Testis (tissue), 3 donors: Measurements from ENCODE around the gene CA7. TPM values are rescaled to one million over a fixed set of nuclear protein-coding genes. Genes with fewer than 3 reads are reported as not detected.

Experiments used
- DNase-seq: peaks from one replicate; pipeline ENCODE4 v3.0.0-alpha.2; 2019
- H3K27ac ChIP-seq, 2 donors: fragments of 200-600 bp; sonication (generic); one replicate each; pipeline ENCODE4 v1.5.1; 2019
- H3K27me3 ChIP-seq: fragments of 200-600 bp; sonication (generic); one replicate; pipeline ENCODE4 v1.5.1; 2019
- H3K36me3 ChIP-seq: fragments of 200-600 bp; sonication (generic); one replicate; pipeline ENCODE4 v1.5.1; 2017; ENCODE audit warnings: low read depth; ENCODE audit errors: missing control alignments
- H3K4me1 ChIP-seq: fragments of 200-600 bp; sonication (generic); one replicate; pipeline ENCODE4 v1.5.1; 2019
- H3K4me3 ChIP-seq, 2 donors: fragments of 200-600 bp; sonication (generic); one replicate each; pipeline ENCODE4 v1.5.1; 2017 to 2019
- H3K9me3 ChIP-seq: fragments of 200-600 bp; sonication (generic); one replicate; pipeline ENCODE4 v1.5.1; 2017
- POLR2A ChIP-seq: fragments of 450-650 bp; IDR thresholded peaks from one replicate; pipeline ENCODE4 v1.6.1; 2017; ENCODE audit warnings: antibody characterized with exemption, mild to moderate bottlenecking, moderate library complexity
- WGBS, 2 donors: methylation state at CpG; one replicate each; pipeline ENCODE4 v1.1.5; 2018; 5-methylcytosine and 5-hydroxymethylcytosine counted together
- intact Hi-C: fragments of 100-400 bp; cut with DNase I; formaldehyde crosslinking; loops from one replicate; pipeline ENCODE4 v1.15.1; 2023; ENCODE audit warnings: low total_unique reads
- polyA plus RNA-seq: library from polyadenylated mRNA; stranded (reverse); fragments of 350-450 nt; fragmentation: Illumina TruSeq; extraction: RNeasy Lipid Tissue Mini Kit (QIAGEN cat#74804); gene quantifications from one replicate; pipeline ENCODE4 v1.2.3, GENCODE V29; 2014; ENCODE audit warnings: low read depth, low replicate concordance; ENCODE audit not compliant: insufficient read depth
- total RNA-seq, 2 donors: library from RNA; depleted of rRNA; stranded (reverse); fragments of >200 nt; gene quantifications; one replicate each; pipeline ENCODE4 v1.2.3, GENCODE V29; 2016
- TF ChIP-seq, protein P1 (sequence below), 3 experiments: fragments of 450-650 bp in 2 of 3; fragments of 200-600 bp in 1 of 3; sonication (generic) in 1 of 3; IDR thresholded peaks; one replicate each; pipeline ENCODE4 v1.5.1; 2016 to 2019; ENCODE audit warnings: antibody characterized with exemption in 3 of 3, mild to moderate bottlenecking in 2 of 3, moderate library complexity in 1 of 3

CA7 gene
- total and polyA plus RNA-seq, 3 donors from 2014 or later = 1.2 to 1.9 (median 1.4) TPM

DNA sequence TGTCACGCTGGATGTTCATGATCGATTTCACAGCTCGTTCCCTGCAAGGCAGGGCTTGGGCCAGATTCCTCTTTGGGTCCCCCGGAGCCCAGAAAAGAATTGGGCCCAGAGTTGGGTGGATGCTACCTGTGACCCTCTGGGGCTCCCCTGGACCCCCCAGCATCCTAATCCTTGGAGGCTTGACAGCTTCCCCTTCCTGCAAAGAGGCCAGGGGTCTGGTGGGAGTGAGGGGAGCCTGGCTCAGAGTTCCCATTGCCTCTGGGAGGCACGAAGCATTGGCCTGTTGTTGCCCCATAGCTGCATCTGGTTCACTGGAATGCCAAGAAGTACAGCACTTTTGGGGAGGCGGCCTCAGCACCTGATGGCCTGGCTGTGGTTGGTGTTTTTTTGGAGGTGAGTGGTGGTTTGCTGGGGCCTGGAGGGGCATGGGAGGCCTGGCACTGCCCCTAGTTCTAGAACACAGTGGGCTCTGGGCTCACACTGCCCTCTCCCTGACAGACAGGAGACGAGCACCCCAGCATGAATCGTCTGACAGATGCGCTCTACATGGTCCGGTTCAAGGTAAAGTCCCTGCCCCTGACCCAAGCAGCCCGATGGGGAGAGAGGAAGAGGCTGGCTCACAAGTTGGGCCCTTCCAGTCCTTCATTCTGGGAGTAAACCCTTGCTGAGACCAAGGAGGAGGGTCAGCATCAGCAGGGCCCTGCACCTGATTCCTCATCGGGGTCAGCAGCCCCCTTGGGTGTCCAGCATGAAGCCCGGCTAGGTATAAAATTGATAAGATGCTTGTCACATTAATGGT lies 7.2 kb downstream of the CA7 start:
- TF ChIP-seq, protein P1, sequence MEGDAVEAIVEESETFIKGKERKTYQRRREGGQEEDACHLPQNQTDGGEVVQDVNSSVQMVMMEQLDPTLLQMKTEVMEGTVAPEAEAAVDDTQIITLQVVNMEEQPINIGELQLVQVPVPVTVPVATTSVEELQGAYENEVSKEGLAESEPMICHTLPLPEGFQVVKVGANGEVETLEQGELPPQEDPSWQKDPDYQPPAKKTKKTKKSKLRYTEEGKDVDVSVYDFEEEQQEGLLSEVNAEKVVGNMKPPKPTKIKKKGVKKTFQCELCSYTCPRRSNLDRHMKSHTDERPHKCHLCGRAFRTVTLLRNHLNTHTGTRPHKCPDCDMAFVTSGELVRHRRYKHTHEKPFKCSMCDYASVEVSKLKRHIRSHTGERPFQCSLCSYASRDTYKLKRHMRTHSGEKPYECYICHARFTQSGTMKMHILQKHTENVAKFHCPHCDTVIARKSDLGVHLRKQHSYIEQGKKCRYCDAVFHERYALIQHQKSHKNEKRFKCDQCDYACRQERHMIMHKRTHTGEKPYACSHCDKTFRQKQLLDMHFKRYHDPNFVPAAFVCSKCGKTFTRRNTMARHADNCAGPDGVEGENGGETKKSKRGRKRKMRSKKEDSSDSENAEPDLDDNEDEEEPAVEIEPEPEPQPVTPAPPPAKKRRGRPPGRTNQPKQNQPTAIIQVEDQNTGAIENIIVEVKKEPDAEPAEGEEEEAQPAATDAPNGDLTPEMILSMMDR (IDR thresholded peaks at IDR 0.05) = no peak
- no peak for TF ChIP-seq POLR2A
- Histone ChIP-seq H3K4me1 (no peaks in the 10 kb centered on the region), H3K4me3 (no peak overlapping the region), H3K27me3 (no peaks in the 10 kb centered on the region), H3K36me3 (no peaks in the 10 kb centered on the region), H3K9me3 (no peaks in the 10 kb centered on the region), H3K27ac (no peak overlapping the region)
- DNase-seq = no peak
- intact Hi-C loops = no loop called here
- WGBS, 2 donors = 88 to 90% methylated on average over 5 to 13 of the region's 13 CpGs

DNA sequence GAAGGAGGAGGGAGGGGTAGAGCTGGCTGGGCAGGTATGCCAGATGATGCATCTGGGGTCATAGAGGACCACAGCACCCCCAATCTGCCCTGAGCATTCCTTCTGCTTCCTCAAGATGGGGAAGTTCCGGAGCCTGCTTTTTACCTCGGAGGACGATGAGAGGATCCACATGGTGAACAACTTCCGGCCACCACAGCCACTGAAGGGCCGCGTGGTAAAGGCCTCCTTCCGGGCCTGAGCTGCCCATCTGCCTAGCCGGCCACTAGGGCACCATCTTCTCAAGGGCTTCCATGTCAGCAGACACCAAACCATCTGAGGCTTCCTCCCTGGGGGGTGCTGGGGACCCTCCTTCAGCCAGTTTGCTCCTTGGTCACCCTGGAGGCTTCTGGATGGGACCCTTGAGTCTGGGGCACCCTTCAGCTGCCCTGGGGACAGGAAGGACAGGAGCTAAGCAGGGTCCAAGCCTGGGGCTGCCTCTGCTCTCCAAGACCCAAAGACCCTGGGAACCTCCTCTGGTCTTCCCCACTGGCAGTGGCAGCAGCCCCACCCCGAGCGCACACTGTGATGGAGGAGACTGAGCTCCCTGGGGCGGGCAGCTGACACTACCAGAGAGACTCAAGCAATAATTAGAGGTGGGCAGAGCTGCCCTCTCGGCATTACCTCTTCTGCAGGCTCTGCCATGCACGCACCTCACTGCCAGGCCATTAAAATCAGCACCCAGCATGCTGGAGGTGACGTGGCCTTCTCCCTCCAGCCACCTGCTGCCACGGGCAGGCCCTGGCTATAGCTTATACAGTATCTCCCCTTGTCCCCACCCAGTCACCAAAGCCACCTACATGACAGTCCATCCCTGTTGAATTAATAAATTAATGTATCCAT lies 9.3 kb downstream of the CA7 start:
- DNase-seq = no peak
- Histone ChIP-seq H3K27me3 (no peaks in the 10 kb centered on the region), H3K9me3 (no peaks in the 10 kb centered on the region), H3K4me1 (no peaks in the 10 kb centered on the region), H3K36me3 (no peaks in the 10 kb centered on the region), H3K4me3 (no peak overlapping the region), H3K27ac (no peak overlapping the region)
- 94 to 95% methylated on average over 10 to 15 of the region's 15 CpGs for WGBS, 2 donors
- TF ChIP-seq, protein P1 (IDR thresholded peaks at IDR 0.05) = no peak
- intact Hi-C loops = no loop called here

DNA sequence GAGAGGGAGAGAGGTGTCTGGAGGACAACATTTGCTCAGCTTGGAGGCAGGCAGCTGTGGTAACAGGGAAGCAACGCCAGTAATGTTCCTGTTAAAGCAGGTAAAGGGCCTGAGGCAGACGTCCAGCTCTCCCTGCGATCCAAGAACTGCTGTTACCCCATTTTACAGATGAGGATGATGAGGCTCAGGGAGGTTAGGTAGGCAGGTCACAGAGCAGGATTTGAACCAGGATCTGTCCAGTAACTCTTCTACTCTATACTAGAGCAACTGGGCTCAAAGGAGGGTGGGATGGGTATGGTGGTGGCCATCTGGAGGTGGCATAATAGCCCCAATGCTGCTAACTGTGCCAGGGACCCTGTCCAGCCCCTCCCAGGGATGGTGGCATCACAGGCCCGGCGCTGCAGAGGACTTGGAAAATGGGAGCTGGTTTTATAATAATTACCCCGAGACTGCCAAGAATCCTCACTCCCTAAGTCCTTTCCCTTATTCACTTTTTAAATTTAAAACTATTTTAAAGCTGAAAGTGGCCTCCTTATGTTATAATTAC lies 12.0 kb downstream of the CA7 start:
- DNase-seq = no peak
- WGBS, 2 donors = 94 to 95% methylated on average over 6 of the region's 6 CpGs
- intact Hi-C loops = no loop called here
- H3K27ac ChIP-seq = no peak overlapping the region
- H3K27me3 ChIP-seq = no peaks in the 10 kb centered on the region
- TF ChIP-seq, protein P1 (IDR thresholded peaks at IDR 0.05) = no peak
- TF ChIP-seq POLR2A = no peak
- peaks cover 6% of the 10 kb centered on the region for H3K4me1 ChIP-seq
- no peak overlapping the region for H3K4me3 ChIP-seq
- H3K36me3 ChIP-seq = no peaks in the 10 kb centered on the region
- H3K9me3 ChIP-seq = no peaks in the 10 kb centered on the region

DNA sequence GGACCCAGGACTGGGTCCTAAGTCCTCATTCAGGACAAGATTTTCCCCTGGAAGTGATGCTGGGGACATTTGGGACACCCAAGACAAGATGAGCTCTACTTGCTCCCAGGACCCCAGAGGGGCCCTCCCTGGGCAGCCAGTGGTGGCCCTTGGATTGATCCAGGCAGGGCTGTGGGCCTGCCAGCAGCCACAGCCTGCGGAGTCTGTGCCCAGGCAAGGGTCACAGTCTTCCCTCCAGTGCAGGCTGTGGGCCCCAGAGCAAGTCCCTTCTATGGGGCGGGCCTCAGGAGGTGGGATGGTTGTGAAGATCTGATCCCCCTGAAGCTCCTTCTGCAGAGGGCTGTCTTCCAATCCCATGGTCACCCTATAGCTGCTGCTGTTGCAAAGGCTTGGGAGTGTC lies 12.6 kb downstream of the CA7 start:
- no peak for TF ChIP-seq POLR2A
- TF ChIP-seq, protein P1 (IDR thresholded peaks at IDR 0.05) = no peak

More for the DNA sequence above, 12.6 kb downstream of the CA7 start:
- DNase-seq = no peak
- intact Hi-C loops = no loop called here
- Histone ChIP-seq H3K4me1 (peaks cover 6% of the 10 kb centered on the region), H3K9me3 (no peaks in the 10 kb centered on the region), H3K36me3 (no peaks in the 10 kb centered on the region), H3K27me3 (no peaks in the 10 kb centered on the region), H3K4me3 (no peak overlapping the region), H3K27ac (no peak overlapping the region)
- WGBS, 2 donors = 94% methylated on average over 2 of the region's 2 CpGs; no CpG with 5 or more reads in 1 of the 2 donors
